GM20000 (cell line): ENCODE measurements around the gene ACTR6.
"Not testable (repeated sequence)": the region's sequence is repeated elsewhere in the genome, so short reads cannot be mapped to it uniquely, and the experiment has no call there.

Experiments used
- DNase-seq: peaks from one replicate; pipeline ENCODE4 v3.0.0; 2012; ENCODE audit warnings: low spot score
- CTCF ChIP-seq: IDR thresholded peaks from 2 replicates; pipeline ENCODE4 v1.5.1; 2012; ENCODE audit warnings: mild to moderate bottlenecking, control low read depth; ENCODE audit errors: extremely low read depth, missing control alignments

Gene ACTR6

DNA sequence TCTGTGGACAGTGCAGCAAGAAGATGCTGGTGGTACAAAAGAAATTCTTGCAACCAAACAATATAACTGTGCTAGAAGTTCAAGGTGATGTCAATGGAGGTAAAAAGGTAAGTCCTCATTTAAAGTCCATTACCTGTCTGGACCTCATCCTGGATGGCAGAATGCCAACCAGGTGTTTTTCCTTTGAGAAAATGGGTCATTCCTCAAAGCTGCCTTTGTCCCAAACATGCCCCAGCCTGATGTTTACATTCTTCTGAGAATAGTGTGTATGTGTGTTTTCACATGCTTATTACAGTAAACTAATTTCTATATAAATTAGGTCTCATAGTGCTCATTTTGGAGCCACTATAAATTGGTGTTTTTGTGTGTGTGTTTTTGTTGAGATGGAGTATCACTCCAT, 24.9 kb downstream of the ACTR6 start:
- no peak for TF ChIP-seq CTCF
- DNase-seq, result no peak

DNA sequence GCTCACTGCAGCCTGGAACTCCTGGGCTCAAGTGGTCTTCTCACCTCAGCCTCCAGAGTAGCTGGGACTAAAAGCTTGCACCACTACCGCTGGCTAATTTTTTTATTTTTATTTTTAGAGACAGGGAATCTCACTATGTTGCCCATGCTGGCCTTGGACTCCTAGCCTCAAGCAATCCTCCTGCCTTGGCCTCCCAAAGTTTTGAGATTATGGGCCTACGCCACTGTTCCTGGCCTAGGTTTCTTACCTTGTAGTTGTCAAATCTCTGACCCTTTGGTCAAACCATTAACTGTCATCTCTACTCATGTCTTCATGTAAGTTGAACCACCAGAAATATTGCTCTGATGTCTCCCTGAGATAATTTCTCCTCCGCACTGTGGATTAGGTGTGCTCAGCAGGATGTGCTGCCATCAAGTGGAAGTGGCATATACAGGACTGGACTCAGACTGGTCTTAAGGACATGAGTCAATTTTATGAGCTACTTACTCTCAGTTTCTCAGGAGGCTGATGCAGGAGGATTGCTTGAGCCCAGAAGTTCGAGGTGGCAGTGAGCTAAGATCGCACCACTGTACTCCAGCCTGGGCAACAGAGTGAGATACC, 28.5 kb downstream of the ACTR6 start:
- DNase-seq, result no peak
- no peak for TF ChIP-seq CTCF

- no peak for TF ChIP-seq CTCF
- DNase-seq, result no peak
Observed at GRCh38 chr12:100229876-100230275, 29.3 kb downstream of the ACTR6 start.

DNA sequence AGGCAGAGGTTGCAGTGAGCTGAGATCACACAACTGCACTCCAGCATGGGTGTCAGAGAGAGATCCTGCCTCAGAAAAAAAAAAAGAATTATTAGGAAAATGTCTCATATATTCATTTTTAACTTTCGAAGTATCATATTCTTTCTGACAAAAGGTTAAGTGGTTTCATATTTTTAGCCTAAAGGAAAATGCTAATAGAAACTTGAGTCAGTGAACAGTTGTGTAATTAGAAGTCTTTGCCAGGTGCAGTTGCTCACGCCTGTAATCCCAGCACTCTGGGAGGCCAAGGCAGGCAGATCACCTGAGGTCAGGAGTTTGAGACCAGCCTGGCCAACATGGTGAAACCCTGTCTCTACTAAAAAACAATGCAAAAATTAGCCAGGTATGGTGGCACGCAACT, 31.3 kb downstream of the ACTR6 start:
- DNase-seq, result not testable (repeated sequence)

GRCh38 chr12:100234166-100234565, 33.6 kb downstream of the ACTR6 start:
- no peak for DNase-seq

DNA sequence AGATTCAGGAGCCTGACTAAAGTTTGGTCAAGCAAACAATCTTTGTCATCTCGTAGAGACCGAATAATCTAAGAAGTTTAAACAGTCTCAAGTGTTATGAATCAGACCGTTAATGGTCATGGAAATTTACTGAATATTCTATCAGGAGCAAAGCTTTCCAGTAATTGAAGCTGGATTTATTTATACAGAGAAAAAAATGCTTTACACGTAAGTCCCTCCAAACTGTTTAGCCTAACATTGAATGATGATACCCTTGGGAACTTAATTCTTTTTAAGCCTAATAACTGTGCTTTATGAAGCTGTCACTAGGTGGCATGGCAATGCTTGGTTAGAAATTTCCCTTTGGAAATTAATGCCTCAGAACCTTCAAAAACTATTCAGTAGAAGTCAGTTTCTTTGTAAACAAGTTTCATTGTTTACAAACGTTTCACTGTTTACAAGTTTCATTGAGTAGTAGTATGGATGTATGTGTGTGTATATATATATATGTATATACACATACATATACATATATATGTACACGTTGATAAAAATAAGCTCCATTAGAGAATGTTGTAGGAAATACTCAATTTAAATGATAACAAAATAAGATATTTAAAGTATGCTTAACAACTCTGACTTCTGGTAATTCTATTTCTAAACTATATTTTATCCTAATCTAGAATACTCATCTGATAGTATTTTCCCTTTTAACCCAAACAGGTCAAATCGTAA, 34.1 kb downstream of the ACTR6 start:
- DNase-seq, result peak; percentile 25
- TF ChIP-seq CTCF, result peak; percentile 59

More at GRCh38 chr12:100234166-100234565, 33.6 kb downstream of the ACTR6 start:
- no peak for TF ChIP-seq CTCF

DNA sequence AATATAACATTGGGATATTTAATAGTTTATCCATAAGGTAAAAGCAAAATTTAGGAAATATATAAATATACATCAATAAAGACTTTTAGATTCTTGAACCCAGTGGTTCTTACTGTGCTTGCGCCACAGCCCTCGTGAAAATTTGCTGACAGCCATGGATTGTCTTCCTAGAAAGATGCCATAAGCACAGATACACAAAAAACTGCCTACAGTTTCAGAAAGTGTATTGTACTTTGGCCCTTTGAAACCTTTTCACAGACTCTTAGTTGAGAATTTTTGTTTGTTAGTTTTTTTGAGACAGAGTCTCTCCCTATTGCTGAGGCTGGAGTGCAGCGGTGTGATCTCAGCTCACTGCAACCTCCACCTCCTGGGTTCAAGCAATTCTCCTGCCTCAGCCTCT, 38.2 kb downstream of the ACTR6 start:
- no peak for DNase-seq
- no peak for TF ChIP-seq CTCF

- TF ChIP-seq CTCF, result no peak
Observed at GRCh38 chr12:100239589-100239988, 39.0 kb downstream of the ACTR6 start.

More at GRCh38 chr12:100239589-100239988, 39.0 kb downstream of the ACTR6 start:
- no peak for DNase-seq
